Measurements from ENCODE around the gene MORF4L1.

- TF ChIP-seq CTCF (IDR thresholded peaks at IDR 0.05; ENCODE audit: insufficient read depth, low read depth, low read length), result no peak
- TF ChIP-seq EZH2 (IDR thresholded peaks at IDR 0.05; ENCODE audit: insufficient read depth, low read length), result no peak
Observed at GRCh38 chr15:78933823-78934654, 61.3 kb downstream of the MORF4L1 start.
